H9 (cell line): ENCODE measurements around the gene TPBG. TPM values are rescaled to one million over a fixed set of nuclear protein-coding genes. Genes with fewer than 3 reads are reported as not detected.

ENCODE experiments used
- DNase-seq: peaks from one replicate; pipeline ENCODE4 v3.0.0-alpha.2; 2017
- H2AFZ ChIP-seq: one replicate; pipeline ENCODE4 v1.6.1; 2013; ENCODE audit warnings: mild to moderate bottlenecking, low read length, control low read depth, moderate library complexity
- H2AK5ac ChIP-seq: 2 replicates; pipeline ENCODE4 v1.6.1; 2013; ENCODE audit warnings: low read length, control low read depth, mixed read lengths; ENCODE audit not compliant: insufficient read length
- H2BK120ac ChIP-seq: one replicate; pipeline ENCODE4 v1.6.1; 2013; ENCODE audit warnings: low read depth, mild to moderate bottlenecking, low read length, control low read depth, inconsistent platforms; ENCODE audit not compliant: poor library complexity, severe bottlenecking
- H2BK12ac ChIP-seq: 2 replicates; pipeline ENCODE4 v1.6.1; 2013; ENCODE audit warnings: low read length, control low read depth, mixed read lengths, low read depth; ENCODE audit not compliant: insufficient read length
- H2BK15ac ChIP-seq: 2 replicates; pipeline ENCODE4 v1.6.1; 2013; ENCODE audit warnings: low read depth, low read length, control low read depth
- H2BK20ac ChIP-seq: one replicate; pipeline ENCODE4 v1.6.1; 2013; ENCODE audit warnings: low read depth, mild to moderate bottlenecking, low read length, control low read depth, inconsistent platforms; ENCODE audit not compliant: poor library complexity, severe bottlenecking
- H2BK5ac ChIP-seq: 2 replicates; pipeline ENCODE4 v1.6.1; 2013; ENCODE audit warnings: low read length, control low read depth, mixed read lengths; ENCODE audit not compliant: insufficient read length
- H3K14ac ChIP-seq: 2 replicates; pipeline ENCODE4 v1.6.1; 2013; ENCODE audit warnings: low read length, control low read depth; ENCODE audit not compliant: insufficient read depth
- H3K18ac ChIP-seq: 2 replicates; pipeline ENCODE4 v1.6.1; 2013; ENCODE audit warnings: low read depth, mild to moderate bottlenecking, mixed read lengths, low read length, control low read depth; ENCODE audit not compliant: insufficient read length
- H3K23ac ChIP-seq: 2 replicates; pipeline ENCODE4 v1.6.1; 2013; ENCODE audit warnings: low read length, control low read depth, mixed read lengths, low read depth; ENCODE audit not compliant: insufficient read length
- H3K23me2 ChIP-seq: 2 replicates; pipeline ENCODE4 v1.6.1; 2013; ENCODE audit warnings: low read depth, mild to moderate bottlenecking, mixed read lengths, low read length, control low read depth; ENCODE audit not compliant: insufficient read length, poor library complexity, severe bottlenecking
- H3K27ac ChIP-seq: 2 replicates; pipeline ENCODE4 v1.5.1; 2013; ENCODE audit warnings: low read length, control low read depth, mixed read lengths, low read depth; ENCODE audit not compliant: insufficient read length
- H3K27me3 ChIP-seq: 2 replicates; pipeline ENCODE4 v1.6.1; 2013; ENCODE audit warnings: low read length, control low read depth, inconsistent platforms; ENCODE audit not compliant: insufficient read depth
- H3K4ac ChIP-seq: 2 replicates; pipeline ENCODE4 v1.6.1; 2013; ENCODE audit warnings: low read depth, mild to moderate bottlenecking, control low read depth, inconsistent platforms, low read length, moderate library complexity
- H3K4me1 ChIP-seq: 2 replicates; pipeline ENCODE4 v1.6.1; 2013; ENCODE audit warnings: low read length, control low read depth, inconsistent platforms; ENCODE audit not compliant: insufficient read depth
- H3K4me2 ChIP-seq: 2 replicates; pipeline ENCODE4 v1.6.1; 2013; ENCODE audit warnings: low read length, control low read depth, mixed read lengths; ENCODE audit not compliant: insufficient read length, insufficient read depth
- H3K56ac ChIP-seq: 2 replicates; pipeline ENCODE4 v1.6.1; 2013; ENCODE audit warnings: low read depth, mild to moderate bottlenecking, mixed read lengths, low read length, control low read depth; ENCODE audit not compliant: insufficient read length
- H3K79me1 ChIP-seq: 2 replicates; pipeline ENCODE4 v1.6.1; 2013; ENCODE audit warnings: low read depth, mild to moderate bottlenecking, moderate library complexity, low read length, control low read depth, inconsistent platforms; ENCODE audit not compliant: insufficient read depth, poor library complexity, severe bottlenecking
- H3K79me2 ChIP-seq: 2 replicates; pipeline ENCODE4 v1.6.1; 2013; ENCODE audit warnings: low read length, control low read depth, inconsistent platforms; ENCODE audit not compliant: insufficient read depth
- H3K9ac ChIP-seq: 2 replicates; pipeline ENCODE4 v1.6.1; 2013; ENCODE audit warnings: low read length, control low read depth, mixed read lengths; ENCODE audit not compliant: insufficient read length; ENCODE audit errors: extremely low read depth
- H3K9me3 ChIP-seq: one replicate; pipeline ENCODE4 v1.6.1; 2013; ENCODE audit warnings: low read depth, low read length, inconsistent platforms; ENCODE audit not compliant: control insufficient read depth
- H3T11ph ChIP-seq: one replicate; pipeline ENCODE4 v1.6.1; 2013; ENCODE audit warnings: mild to moderate bottlenecking, low read length, control low read depth, inconsistent platforms
- H4K20me1 ChIP-seq: one replicate; pipeline ENCODE4 v1.6.1; 2013; ENCODE audit not compliant: control insufficient read depth, insufficient read length, insufficient read depth
- H4K5ac ChIP-seq: 2 replicates; pipeline ENCODE4 v1.6.1; 2013; ENCODE audit warnings: low read depth, mild to moderate bottlenecking, mixed read lengths, low read length, control low read depth; ENCODE audit not compliant: insufficient read length
- H4K8ac ChIP-seq: replicated peaks from 2 replicates; pipeline ENCODE4 v1.6.1; 2013; ENCODE audit warnings: low read length, control low read depth, mixed read lengths, low read depth; ENCODE audit not compliant: insufficient read length
- H4K91ac ChIP-seq: 2 replicates; pipeline ENCODE4 v1.6.1; 2013; ENCODE audit warnings: low read depth, mild to moderate bottlenecking, moderate library complexity, mixed read lengths, low read length, control low read depth; ENCODE audit not compliant: insufficient read length
- H3K27ac Mint-ChIP-seq, 3 experiments: 2 replicates in 2 of 3; 3 replicates in 1 of 3; pipeline ENCODE4 v1.8.0; 2020 to 2021; ENCODE audit warnings: mixed read lengths in 3 of 3, mild to moderate bottlenecking in 1 of 3, moderate library complexity in 1 of 3
- H3K27me3 Mint-ChIP-seq: 2 replicates; pipeline ENCODE4 v1.8.0; 2021; ENCODE audit warnings: low read depth, mild to moderate bottlenecking, moderate library complexity, mixed read lengths
- H3K36me3 Mint-ChIP-seq, 3 experiments: 2 replicates in 2 of 3; 3 replicates in 1 of 3; pipeline ENCODE4 v1.8.0; 2020 to 2021; ENCODE audit warnings: low read depth in 3 of 3, mixed read lengths in 3 of 3; ENCODE audit not compliant: insufficient read depth in 1 of 3
- H3K4me1 Mint-ChIP-seq, 2 experiments: 2 replicates each; pipeline ENCODE4 v1.8.0; 2020; ENCODE audit warnings: mixed read lengths in 2 of 2
- H3K4me3 Mint-ChIP-seq, 2 experiments: 2 replicates in 1 of 2; 3 replicates in 1 of 2; pipeline ENCODE4 v1.8.0; 2020 to 2021; ENCODE audit warnings: mild to moderate bottlenecking in 2 of 2, mixed read lengths in 2 of 2, moderate library complexity in 1 of 2
- H3K9me3 Mint-ChIP-seq, 2 experiments: 2 replicates in 1 of 2; 3 replicates in 1 of 2; pipeline ENCODE4 v1.8.0; 2020; ENCODE audit warnings: mild to moderate bottlenecking in 2 of 2, mixed read lengths in 2 of 2, moderate library complexity in 1 of 2
- CTCF ChIP-seq: fragments of 200-600 bp; sonication (generic); conservative IDR thresholded peaks from 3 replicates; pipeline ENCODE4 v1.8.0; 2021; ENCODE audit warnings: antibody characterized with exemption, mild to moderate bottlenecking
- whole genome bisulfite sequencing: extraction: QIAGEN DNeasy Blood & Tissue Kit; methylation state at CpG from one replicate; pipeline ENCODE4 v1.1.7; 2013; ENCODE audit warnings: missing lambda C conversion rate, low lambda C conversion rate, mixed read lengths; ENCODE audit not compliant: insufficient read length; ENCODE audit errors: extremely low coverage; 5-methylcytosine and 5-hydroxymethylcytosine counted together
- total RNA-seq: library from RNA; stranded (reverse); gene quantifications from 2 replicates; pipeline ENCODE4 v1.2.1, GENCODE V29; 2021

The TPBG gene
- total RNA-seq, 1 experiment from 2014 or later, result 19.0 TPM

- H4K8ac ChIP-seq, result no peak overlapping the region
- DNase-seq, result peak; percentile 78
- H3K4me1 ChIP-seq, result peaks cover 4% of the 10 kb centered on the region; the same call in 1 of the 2 replicates
- H2AK5ac ChIP-seq, result no peak overlapping the region
- peaks cover 11% of the 10 kb centered on the region for H3K27me3 Mint-ChIP-seq
- no peak overlapping the region for H3T11ph ChIP-seq
- no peak overlapping the region for H2BK20ac ChIP-seq
- WGBS, result no CpG with 5 or more reads among the region's 88 CpGs
- H3K9ac ChIP-seq, result peak overlapping the region; percentile 64
- no peaks in the 10 kb centered on the region for H3K27me3 ChIP-seq
- peaks cover 11% of the 10 kb centered on the region for H3K23me2 ChIP-seq
- H3K79me2 ChIP-seq, result no peaks in the 10 kb centered on the region; the same call in 1 of the 2 replicates
- H2BK5ac ChIP-seq, result no peak overlapping the region
- no peak overlapping the region for H3K56ac ChIP-seq
- H3K18ac ChIP-seq, result peak overlapping the region; percentile 51
- H2BK12ac ChIP-seq, result no peak overlapping the region
- no peaks in the 10 kb centered on the region for H3K9me3 Mint-ChIP-seq
- no peaks in the 10 kb centered on the region for H3K79me1 ChIP-seq
- peak overlapping the region; percentile 12 for H3K27ac ChIP-seq
- peak overlapping the region; percentile 88 for H3K4me2 ChIP-seq
- H3K4ac ChIP-seq, result no peak overlapping the region
- peaks cover 22 to 29% of the 10 kb centered on the region in 2 experiments for H3K4me1 Mint-ChIP-seq
- H3K14ac ChIP-seq, result peak overlapping the region; percentile 64
- H3K36me3 Mint-ChIP-seq, result peaks cover 3 to 9% (median 7%) of the 10 kb centered on the region in 3 experiments; a peak in 5 of 7 replicates
- no peaks in the 10 kb centered on the region for H4K20me1 ChIP-seq
- TF ChIP-seq CTCF, result no peak
- no peak overlapping the region for H2BK15ac ChIP-seq
- H2AFZ ChIP-seq, result no peak overlapping the region
- H3K23ac ChIP-seq, result no peak overlapping the region
- H3K27ac Mint-ChIP-seq, result peak overlapping the region; percentile 95 to 98 (median 96)
- H3K9me3 ChIP-seq, result no peaks in the 10 kb centered on the region
- no peak overlapping the region for H4K91ac ChIP-seq
- no peak overlapping the region for H2BK120ac ChIP-seq
- no peak overlapping the region for H4K5ac ChIP-seq
- H3K4me3 Mint-ChIP-seq, result peak overlapping the region; percentile 96 to 98
Observed at GRCh38 chr6:82364087-82365015, 734 bp downstream of the TPBG start.
